GM13976 (cell line): ENCODE results near the gene DNAAF5.

ENCODE experiments used
- DNase-seq: peaks from one replicate; pipeline ENCODE4 v3.0.0; 2012; ENCODE audit warnings: low spot score
- in situ Hi-C: fragments of 300-500 bp; cut with MboI; formaldehyde crosslinking; loops from one replicate; pipeline ENCODE4 v1.12.0; 2022; ENCODE audit warnings: low sequenced_read_pairs, mixed read lengths, inconsistent platforms; ENCODE audit not compliant: unreplicated experiment
- TF ChIP-seq, protein P1 (sequence below): IDR thresholded peaks from 2 replicates; pipeline ENCODE4 v1.5.1; 2012; ENCODE audit warnings: borderline replicate concordance, mild to moderate bottlenecking; ENCODE audit not compliant: insufficient read depth; ENCODE audit errors: extremely low read depth, missing control alignments, control extremely low read depth

DNAAF5 gene

DNA sequence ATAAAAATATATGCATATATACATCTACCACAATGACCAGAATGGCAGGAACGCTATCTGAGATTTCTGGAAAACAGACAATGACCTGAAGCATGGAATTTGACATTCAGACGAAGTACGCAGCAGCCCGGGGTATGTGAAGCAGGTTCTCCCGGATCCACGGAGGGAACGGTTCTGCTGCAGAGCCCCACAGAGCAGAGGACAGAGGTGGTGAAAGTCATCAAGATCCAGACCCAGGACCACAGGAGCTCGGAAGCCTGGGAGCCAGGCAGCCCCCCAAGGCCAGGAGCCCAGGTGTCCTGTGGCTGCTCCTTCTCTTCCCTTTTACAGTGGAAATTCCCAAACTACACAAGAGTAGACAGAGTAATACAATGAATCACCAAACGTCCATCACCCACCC is 42.1 kb upstream of the DNAAF5 start:
- TF ChIP-seq, protein P1, sequence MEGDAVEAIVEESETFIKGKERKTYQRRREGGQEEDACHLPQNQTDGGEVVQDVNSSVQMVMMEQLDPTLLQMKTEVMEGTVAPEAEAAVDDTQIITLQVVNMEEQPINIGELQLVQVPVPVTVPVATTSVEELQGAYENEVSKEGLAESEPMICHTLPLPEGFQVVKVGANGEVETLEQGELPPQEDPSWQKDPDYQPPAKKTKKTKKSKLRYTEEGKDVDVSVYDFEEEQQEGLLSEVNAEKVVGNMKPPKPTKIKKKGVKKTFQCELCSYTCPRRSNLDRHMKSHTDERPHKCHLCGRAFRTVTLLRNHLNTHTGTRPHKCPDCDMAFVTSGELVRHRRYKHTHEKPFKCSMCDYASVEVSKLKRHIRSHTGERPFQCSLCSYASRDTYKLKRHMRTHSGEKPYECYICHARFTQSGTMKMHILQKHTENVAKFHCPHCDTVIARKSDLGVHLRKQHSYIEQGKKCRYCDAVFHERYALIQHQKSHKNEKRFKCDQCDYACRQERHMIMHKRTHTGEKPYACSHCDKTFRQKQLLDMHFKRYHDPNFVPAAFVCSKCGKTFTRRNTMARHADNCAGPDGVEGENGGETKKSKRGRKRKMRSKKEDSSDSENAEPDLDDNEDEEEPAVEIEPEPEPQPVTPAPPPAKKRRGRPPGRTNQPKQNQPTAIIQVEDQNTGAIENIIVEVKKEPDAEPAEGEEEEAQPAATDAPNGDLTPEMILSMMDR, result no peak
- in situ Hi-C loops, result no loop called here
- DNase-seq, result no peak

DNA sequence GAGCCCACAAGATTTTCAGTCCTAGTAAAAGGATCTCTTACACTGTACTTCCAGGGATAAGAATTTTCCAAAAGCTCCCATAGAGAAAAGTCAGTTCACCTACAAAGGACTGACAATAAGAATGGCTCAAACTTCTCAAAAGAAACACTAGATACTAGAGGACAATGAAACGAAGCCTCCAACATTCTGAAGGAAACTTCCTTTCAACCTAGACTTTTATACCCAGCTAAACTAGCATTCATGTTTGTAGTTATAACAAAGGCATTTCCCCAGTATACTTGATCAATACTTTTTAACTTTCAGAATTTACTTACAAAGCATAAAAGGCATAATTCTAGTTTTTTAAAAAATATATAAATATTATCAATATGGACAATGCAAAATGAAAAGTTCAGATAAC is 41.0 kb upstream of the DNAAF5 start:
- in situ Hi-C loops, result no loop called here
- TF ChIP-seq, protein P1, result no peak
- no peak for DNase-seq

DNA sequence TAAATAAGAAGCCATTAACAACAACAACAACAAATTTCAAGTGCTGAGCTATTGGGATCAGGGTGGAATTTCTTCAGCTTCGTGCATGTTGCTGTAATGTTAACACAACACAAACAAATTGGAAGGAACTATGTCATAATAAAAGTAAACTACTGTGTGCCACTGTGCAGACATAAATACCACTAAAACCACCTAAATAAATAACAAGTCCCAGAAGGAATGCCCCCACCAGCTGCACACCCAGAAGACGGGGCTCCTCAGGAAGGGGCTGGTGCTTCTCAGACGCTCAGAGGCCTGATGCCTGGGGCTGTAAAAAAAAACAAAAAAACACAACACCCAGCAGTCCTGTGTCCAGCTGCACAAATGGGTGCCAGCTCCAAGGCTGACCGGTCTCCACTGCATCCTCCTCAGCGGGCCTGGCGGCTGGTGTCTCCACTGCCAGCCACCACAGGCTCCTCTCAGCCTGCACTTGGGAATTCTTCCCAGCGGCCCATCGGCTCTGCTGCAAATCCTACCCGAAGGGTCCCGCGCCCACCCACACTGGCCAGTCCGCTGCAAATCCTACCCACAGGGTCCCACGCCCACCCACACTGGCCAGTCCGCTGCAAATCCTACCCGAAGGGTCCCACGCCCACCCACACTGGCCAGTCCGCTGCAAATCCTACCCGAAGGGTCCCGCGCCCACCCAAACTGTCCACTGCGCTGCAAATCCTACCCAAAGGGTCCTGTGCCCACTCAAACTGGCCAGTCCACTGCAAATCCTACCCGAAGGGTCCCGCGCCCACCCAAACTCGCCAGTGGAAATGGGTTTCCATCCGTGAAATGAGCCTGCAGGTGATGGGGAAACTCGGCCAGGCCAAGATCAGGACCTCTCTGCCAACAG is 35.8 kb upstream of the DNAAF5 start:
- TF ChIP-seq, protein P1, result no peak
- DNase-seq, result no peak
- in situ Hi-C loops, result no loop called here

DNA sequence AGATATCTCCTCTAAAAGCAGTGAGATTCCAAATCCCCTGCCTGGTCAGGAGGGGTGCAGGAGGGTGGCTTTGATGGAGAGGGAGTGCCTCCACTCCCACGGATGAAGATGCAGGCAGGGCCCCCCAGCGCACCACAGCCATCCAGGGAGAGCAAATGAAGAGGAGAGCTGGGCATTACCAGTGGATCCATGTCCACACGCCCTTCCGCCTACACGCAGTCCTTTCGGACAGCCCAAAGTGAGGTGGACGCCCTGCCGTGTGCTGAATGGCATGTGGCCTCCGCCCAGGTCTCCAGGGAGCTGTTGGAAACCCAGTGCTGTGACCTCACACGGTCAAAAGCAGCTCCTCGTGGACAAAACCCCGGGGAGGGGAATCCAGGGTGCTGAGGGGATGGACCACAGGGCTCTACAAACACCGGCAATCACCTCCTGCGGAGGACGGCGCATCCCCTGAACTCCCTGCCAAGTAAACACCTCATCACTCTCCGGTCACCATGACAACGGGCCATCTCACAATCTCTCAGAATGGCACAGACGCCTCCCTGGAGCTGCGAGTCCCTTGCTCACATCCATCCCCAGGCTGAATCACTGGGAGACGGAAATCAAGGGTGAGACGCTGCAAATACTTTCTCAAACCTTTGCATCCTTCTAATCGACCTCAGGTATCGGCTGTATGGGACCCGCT is 35.0 kb upstream of the DNAAF5 start:
- in situ Hi-C loops, result no loop called here
- DNase-seq, result no peak
- TF ChIP-seq, protein P1, result no peak

DNA sequence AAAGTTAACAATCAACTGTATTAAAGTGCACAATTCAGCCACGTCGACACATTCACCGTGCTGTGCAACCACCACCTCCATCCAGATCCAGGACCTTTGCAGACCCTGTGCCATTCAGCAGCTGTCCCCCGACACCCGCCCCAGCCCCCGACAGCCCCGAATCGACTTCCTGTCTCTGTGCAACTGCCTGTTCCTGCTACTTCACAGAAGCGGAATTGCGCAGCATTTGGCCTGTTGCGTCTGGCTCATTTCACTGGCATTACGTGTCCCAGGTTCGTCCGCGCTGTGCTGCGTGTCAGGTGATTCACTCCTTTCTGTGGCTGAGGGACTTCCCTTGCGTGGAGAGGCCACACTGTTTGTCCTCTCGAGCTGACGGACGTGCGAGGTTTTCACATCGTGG is 33.2 kb upstream of the DNAAF5 start:
- in situ Hi-C loops, result no loop called here
- no peak for DNase-seq
- TF ChIP-seq, protein P1, result no peak

DNA sequence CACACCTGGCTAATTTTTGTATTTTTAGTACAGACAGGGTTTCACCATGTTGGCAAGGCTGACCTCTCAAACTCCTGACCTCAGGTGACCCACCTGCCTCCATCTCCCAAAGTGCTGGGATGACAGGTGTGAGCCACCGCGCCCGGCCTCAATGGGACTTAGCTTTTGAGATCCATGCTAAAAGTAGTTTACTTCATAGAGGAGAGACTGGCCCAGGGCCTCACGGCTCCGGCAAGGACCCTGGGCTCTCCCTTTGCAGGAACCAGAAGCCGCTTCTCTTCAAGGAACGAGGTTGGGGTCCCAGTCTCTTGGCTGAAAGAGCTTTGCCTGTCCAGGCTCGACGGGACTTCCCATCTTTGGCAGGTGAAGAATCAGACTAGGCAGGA is 30.1 kb upstream of the DNAAF5 start:
- no peak for DNase-seq
- in situ Hi-C loops, result no loop called here
- TF ChIP-seq, protein P1, result no peak
